Cardiac fibroblast (primary cell): ENCODE results near the gene CERK.
"Not testable (repeated sequence)": the region's sequence is repeated elsewhere in the genome, so short reads cannot be mapped to it uniquely, and the experiment has no call there.

ENCODE experiments used
- DNase-seq, 2 donors: peaks; one replicate each; pipeline versions ENCODE4 v3.0.0 to v3.0.0-alpha.2; 2010; ENCODE audit warnings: low read depth in 2 of 2
- H3K4me3 ChIP-seq, 2 donors: replicated peaks in 1 of 2; 1 replicate in 1 of 2; 2 replicates in 1 of 2; pipeline ENCODE4 v1.5.1; 2011; ENCODE audit warnings: low read depth in 2 of 2, low read length in 2 of 2, mild to moderate bottlenecking in 2 of 2, moderate library complexity in 1 of 2
- CTCF ChIP-seq: IDR thresholded peaks from one replicate; pipeline ENCODE4 v1.5.1; 2011; ENCODE audit warnings: low read depth, mild to moderate bottlenecking, low read length, inconsistent platforms

CERK gene

GRCh38 chr22:46652081-46652846 lies 85.8 kb downstream of the CERK start:
- DNase-seq = peak; percentile 44 to 78
- peak overlapping the region in 1 of 2 donors; percentile 30 for H3K4me3 ChIP-seq
- TF ChIP-seq CTCF = no peak

- TF ChIP-seq CTCF = no peak
- H3K4me3 ChIP-seq = no peak overlapping the region
- DNase-seq = no peak
These were observed 86.7 kb downstream of the CERK start for GRCh38 chr22:46651316-46651715.

- DNase-seq = no peak
- TF ChIP-seq CTCF = no peak
- no peak overlapping the region for H3K4me3 ChIP-seq
These were observed 87.8 kb downstream of the CERK start for GRCh38 chr22:46650078-46650810.

- no peak overlapping the region for H3K4me3 ChIP-seq
- no peak for TF ChIP-seq CTCF
- peak; percentile 43 to 86 for DNase-seq
These were observed 88.6 kb downstream of the CERK start for GRCh38 chr22:46649141-46650077.

- not testable (repeated sequence) for DNase-seq, H3K4me3 ChIP-seq
These were observed 89.7 kb downstream of the CERK start for GRCh38 chr22:46648225-46648820.

GRCh38 chr22:46646531-46647215 lies 91.4 kb downstream of the CERK start:
- no peak for DNase-seq
- TF ChIP-seq CTCF = no peak
- no peak overlapping the region for H3K4me3 ChIP-seq

GRCh38 chr22:46642840-46643480 lies 95.1 kb downstream of the CERK start:
- H3K4me3 ChIP-seq, DNase-seq: not testable (repeated sequence)
